Suppressor macrophage treated with lipopolysaccharide for 4 hours (primary cell): ENCODE results near the gene ZNF189.
"Not testable (repeated sequence)": the region's sequence is repeated elsewhere in the genome, so short reads cannot be mapped to it uniquely, and the experiment has no call there.

Source experiments
- DNase-seq: peaks from one replicate; pipeline ENCODE4 v3.0.0-alpha.2; 2020

Gene ZNF189

GRCh38 chr9:101381118-101381517 lies 17.5 kb upstream of the ZNF189 start:
- no peak for DNase-seq

- DNase-seq: no peak
These were observed 16.8 kb upstream of the ZNF189 start for GRCh38 chr9:101381833-101382342.

- no peak for DNase-seq
These were observed 15.3 kb upstream of the ZNF189 start for GRCh38 chr9:101383361-101383760.

- DNase-seq: not testable (repeated sequence)
These were observed 13.6 kb upstream of the ZNF189 start, which contains the start of gene BAAT for GRCh38 chr9:101384873-101385536. TSS of gene BAAT (minus strand) at chr9:101385006. CDS start at chr9:101371404, 13,602 bp downstream.

GRCh38 chr9:101387871-101388506 lies 10.7 kb upstream of the ZNF189 start:
- peak; percentile 41 for DNase-seq

GRCh38 chr9:101388507-101388993 lies 10.1 kb upstream of the ZNF189 start:
- no peak for DNase-seq

GRCh38 chr9:101393135-101393534 lies 5.5 kb upstream of the ZNF189 start:
- no peak for DNase-seq

GRCh38 chr9:101394687-101395086 lies 4.0 kb upstream of the ZNF189 start:
- no peak for DNase-seq

- DNase-seq: peak; percentile 15
These were observed 944 bp upstream of the ZNF189 start for GRCh38 chr9:101397746-101398067.

- DNase-seq: no peak
These were observed 435 bp downstream of the ZNF189 start for GRCh38 chr9:101398930-101399642.

- DNase-seq: peak; percentile 59
These were observed 956 bp downstream of the ZNF189 start for GRCh38 chr9:101399643-101399970.

GRCh38 chr9:101400120-101400519 lies 1.5 kb downstream of the ZNF189 start:
- DNase-seq: peak; percentile 23

GRCh38 chr9:101403516-101404285 lies 5.0 kb downstream of the ZNF189 start:
- no peak for DNase-seq

GRCh38 chr9:101408374-101409078 lies 9.9 kb downstream of the ZNF189 start:
- DNase-seq: no peak

- DNase-seq: no peak
These were observed 10.4 kb downstream of the ZNF189 start for GRCh38 chr9:101409079-101409477.

GRCh38 chr9:101414839-101415238 lies 16.2 kb downstream of the ZNF189 start:
- no peak for DNase-seq

- no peak for DNase-seq
These were observed 16.9 kb downstream of the ZNF189 start for GRCh38 chr9:101415578-101415977.

GRCh38 chr9:101417389-101417788 lies 18.7 kb downstream of the ZNF189 start:
- no peak for DNase-seq

GRCh38 chr9:101417977-101418376 lies 19.3 kb downstream of the ZNF189 start:
- no peak for DNase-seq

- peak; percentile 14 for DNase-seq
These were observed 20.1 kb downstream of the ZNF189 start for GRCh38 chr9:101418518-101419430.

- DNase-seq: no peak
These were observed 21.2 kb downstream of the ZNF189 start for GRCh38 chr9:101419863-101420262.
